HG03442 (cell line): ENCODE results near the gene CTNNBL1.
"Not testable (repeated sequence)": the region's sequence is repeated elsewhere in the genome, so short reads cannot be mapped to it uniquely, and the experiment has no call there.

Experiments
- ATAC-seq: cut with Tn5 transposase; IDR thresholded peaks from one replicate; pipeline ENCODE4 v1.9.1; 2021; ENCODE audit warnings: mild to moderate bottlenecking, moderate library complexity; ENCODE audit not compliant: unreplicated experiment

Gene CTNNBL1

DNA sequence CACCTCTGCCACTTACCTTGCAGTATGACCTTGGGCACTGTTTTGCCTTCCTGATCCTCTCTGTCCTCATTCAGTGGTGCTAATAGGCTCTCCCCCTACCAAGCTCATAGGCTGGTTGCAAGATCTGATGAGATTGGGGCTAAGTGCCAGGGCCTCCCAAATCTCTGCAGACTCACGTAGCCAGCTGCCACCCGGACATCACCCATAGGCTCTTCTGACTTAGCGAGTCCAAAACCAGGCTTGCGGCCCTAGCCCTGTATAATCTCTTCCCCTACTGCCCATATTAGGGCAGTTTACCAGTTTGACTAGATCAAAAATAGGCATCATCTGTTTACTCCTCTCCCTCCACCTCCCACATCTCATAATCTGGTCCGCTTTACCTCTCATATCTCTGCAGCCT is 154.9 kb downstream of the CTNNBL1 start:
- no peak for ATAC-seq

- no peak for ATAC-seq
Observed at GRCh38 chr20:37849156-37849555, 155.3 kb downstream of the CTNNBL1 start.

- no peak for ATAC-seq
Observed at GRCh38 chr20:37849566-37849965, 155.7 kb downstream of the CTNNBL1 start.

DNA sequence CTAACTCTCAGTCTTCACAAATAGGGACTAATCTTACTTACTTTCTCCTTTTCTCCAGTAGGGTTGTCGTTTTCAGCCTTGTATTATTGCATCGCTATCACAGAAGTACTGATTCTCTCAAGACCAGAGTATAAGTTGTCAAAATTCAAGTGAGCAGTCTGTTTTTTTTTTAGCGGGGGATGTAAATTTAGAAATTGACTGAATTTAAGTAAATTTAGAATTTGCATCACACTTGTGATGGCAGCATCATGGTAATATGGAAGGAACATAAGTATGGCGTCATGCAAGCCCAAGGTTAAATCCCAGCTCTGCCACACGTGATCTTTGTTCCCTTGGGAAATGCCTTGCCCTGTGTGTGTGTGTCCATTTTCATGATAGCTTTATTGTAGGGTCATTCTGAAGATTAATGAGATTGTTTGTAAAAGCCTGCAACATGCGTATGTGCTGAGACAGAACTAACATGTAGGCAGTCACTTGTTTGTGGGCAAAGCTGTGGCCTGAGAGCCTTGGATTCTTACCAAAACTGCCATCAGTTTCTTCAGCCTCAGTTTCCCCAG is 156.3 kb downstream of the CTNNBL1 start:
- ATAC-seq = no peak

DNA sequence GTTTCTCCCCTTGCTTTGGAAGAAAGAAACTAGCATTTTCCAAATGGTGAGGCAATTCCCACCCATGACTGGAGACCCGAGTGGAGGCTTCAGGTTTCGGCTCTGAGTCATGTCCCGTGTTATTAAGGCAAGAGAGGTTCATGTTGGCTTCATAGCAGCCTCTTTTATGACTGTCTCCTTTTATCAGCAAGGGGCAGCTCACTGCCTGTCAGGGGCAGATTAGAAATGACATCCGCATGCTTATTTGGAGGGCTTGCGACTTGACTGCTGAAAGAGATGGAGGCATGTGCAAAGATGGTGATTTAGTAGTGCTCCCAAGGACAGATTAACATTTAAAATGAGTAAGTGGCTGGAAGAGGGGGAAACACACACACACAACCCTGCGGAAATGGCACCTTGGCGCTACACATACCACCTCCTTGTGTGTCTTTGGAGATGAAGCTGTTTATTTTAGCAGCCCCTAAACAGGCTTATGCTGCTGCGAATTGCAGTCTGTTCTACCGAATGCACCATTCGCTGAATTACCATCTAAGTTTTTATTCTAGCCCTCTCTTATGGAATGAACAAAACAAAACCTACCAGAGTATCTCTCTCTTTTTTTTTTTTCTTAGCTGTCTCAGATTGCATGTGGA is 157.0 kb downstream of the CTNNBL1 start:
- no peak for ATAC-seq

- ATAC-seq = no peak
Observed at GRCh38 chr20:37852666-37853065, 158.8 kb downstream of the CTNNBL1 start.

DNA sequence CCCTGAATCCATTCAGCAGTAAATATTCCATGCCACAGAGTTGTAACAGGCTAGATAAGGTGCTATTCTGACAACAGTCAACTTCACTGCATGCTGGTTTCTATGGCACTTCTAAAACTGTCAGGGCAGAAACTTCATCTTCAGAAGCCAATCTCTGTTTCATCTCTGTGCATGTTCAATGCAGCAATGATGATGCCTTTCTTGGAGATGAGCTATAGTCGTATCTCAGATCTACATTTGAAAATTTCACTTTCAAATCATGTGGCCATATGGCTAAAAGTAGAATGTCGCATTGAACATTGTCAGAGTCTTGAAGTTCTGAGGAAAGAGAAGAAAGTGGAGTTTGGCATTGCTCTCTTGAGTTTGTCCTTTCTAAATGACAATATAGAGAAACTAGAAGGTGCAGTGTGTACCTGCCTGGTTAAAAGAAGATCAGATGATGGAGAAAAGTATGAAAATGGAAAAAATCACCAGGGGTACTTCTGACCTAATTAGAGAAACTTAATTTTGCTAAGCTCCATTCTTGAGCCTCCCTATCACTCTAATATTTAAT is 160.1 kb downstream of the CTNNBL1 start:
- no peak for ATAC-seq

DNA sequence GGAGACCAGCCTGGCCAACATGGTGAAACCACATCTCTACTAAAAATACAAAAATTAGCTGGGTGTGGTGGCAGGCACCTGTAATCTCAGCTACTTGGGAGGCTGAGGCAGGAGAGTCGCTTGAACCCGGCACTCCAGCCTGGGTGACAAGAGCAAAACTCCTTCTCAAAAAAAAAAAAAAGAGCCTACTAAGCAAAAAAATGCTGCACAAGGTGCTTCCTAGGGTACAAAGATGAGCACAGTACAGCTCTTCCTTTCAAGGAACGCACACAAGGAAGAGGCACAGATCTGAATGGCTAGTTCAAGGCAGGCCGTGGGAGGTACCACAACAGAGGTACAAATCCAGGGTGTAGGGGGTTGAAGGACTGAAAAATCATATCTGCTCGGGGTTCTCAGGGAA is 162.2 kb downstream of the CTNNBL1 start:
- not testable (repeated sequence) for ATAC-seq

GRCh38 chr20:37856932-37857660 is 163.3 kb downstream of the CTNNBL1 start:
- no peak for ATAC-seq

- no peak for ATAC-seq
Observed at GRCh38 chr20:37859406-37860171, 165.8 kb downstream of the CTNNBL1 start.

DNA sequence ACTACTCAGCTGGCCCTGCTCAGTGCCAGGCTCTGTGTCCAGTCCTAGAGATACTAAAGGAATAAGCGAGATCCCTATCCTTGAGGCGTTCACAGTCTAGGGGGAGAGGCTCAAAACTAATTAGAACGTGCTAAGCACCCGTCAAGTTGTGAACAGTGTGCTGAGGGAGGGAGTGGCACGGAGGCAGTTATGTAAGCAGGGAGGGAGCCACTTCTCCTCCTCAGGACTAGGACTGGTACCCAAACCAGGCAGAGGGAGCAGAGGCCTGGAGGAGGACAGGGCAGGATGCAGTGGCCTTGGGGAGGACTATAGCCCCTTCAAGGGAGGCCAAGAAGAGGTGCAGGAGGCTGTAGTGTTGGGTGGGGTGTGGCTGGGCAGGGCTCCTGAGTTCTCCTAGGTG is 169.5 kb downstream of the CTNNBL1 start:
- ATAC-seq = no peak

DNA sequence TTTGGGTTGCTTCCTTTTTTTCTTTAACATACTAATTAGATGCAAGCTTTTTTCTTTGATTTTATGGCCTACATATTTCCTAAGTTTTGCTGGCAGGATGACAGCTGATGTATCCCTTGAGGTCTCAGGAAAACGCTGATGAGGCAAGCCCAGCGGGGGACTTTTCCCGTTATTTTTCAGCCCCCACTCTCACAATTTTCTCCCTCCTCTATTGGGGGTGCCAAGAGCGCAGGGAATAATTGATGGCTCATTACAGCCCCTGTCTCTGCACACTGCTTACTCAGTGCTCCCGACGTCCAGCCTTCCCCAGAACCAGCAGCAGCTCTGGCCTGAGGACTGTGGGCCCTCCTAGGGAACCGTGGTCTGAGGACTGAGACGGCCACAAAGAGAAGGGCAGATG is 170.5 kb downstream of the CTNNBL1 start:
- ATAC-seq = no peak

DNA sequence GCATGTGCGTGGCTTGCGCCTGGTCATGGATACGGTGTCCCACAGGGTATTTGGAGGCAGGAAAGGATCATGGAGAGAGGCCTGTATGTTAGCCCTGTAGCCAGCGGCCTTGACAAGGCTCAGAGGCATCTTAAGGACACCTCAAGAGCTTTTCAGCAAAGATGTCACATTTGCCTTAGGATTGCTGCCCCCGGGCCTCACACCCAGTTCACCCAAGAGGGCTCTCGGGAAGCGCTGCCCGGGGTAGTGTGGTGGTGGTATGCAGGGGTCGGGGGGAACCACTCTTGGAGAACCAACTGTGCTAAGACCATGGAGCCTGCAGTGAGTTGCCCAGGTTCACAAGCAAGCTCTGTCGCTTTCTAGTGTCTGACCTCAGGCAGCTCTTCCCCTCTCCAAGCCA is 172.2 kb downstream of the CTNNBL1 start:
- no peak for ATAC-seq

DNA sequence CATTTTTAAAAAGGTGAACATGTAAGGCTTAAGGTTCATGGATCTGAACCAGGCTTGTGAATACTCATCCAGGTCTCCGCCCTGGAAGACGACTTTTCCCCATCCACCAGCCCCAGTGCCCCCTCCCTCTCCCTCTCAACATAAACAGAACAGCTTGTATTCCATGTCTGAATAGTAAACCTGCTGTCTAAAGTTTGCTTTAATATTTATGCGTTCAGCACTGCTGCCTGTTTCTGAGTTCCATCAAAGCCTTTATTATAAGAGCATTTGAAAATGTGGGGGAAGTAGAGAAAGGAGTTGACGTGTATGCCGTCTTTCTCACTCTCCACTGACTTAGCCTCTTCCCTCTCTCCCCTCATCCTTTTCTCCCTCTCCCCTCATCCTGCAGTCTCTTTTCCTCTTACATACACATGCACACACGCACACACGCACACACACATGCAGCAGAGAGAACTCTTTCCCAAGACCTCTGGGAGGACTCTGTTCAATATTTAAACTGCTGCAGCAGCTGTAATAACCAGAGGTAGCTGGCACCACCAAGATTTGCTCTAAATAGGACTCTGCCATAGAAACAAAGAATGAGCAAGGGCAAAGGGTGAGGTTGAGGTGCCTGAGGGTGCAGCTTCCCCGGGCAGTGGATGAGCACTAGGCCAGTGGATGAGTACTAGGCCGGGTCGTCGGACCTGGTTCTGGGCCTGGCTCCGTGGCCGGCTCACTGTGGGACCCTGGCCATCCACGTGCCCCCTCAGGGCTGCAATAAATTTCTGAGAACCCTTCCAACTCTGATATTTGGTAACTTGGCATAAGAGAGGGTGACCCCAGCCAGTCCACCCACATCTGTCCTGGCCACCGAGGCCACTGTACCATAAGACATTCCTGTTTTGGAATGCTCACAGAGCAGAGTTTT is 173.7 kb downstream of the CTNNBL1 start:
- ATAC-seq = no peak

DNA sequence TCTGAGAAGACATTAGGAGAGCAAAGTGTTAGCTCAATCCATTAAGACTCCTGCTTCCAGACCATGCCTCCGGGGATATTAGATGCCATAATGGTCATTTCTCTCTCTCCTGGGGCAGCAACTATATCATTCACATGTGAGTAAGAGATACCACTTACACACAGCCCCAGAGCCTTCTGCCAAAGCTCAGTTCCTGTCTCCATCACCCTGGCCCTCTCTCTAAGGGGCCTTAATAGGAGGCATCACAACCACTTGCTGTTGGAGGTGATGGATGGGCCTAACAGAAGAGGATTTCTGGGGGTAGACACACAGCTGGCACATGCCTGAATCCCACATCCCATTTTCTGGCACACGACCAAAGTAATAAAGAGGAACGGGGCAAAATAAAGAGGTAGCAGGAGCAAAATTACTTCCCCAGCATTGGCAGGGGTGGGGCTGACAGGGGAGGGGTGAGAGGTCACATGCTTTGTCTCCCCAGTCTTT is 175.1 kb downstream of the CTNNBL1 start:
- no peak for ATAC-seq

- ATAC-seq = no peak
Observed at GRCh38 chr20:37869334-37869861, 175.6 kb downstream of the CTNNBL1 start.

GRCh38 chr20:37870294-37870693 is 176.5 kb downstream of the CTNNBL1 start:
- ATAC-seq = no peak

- ATAC-seq = no peak
Observed at GRCh38 chr20:37871751-37872150, 177.9 kb downstream of the CTNNBL1 start.

- no peak for ATAC-seq
Observed at GRCh38 chr20:37872161-37872560, 178.3 kb downstream of the CTNNBL1 start.

GRCh38 chr20:37873884-37874283 is 180.1 kb downstream of the CTNNBL1 start:
- ATAC-seq = no peak
